NCI-H510A (cell line): Measurements from ENCODE around the gene FNIP1.
"Not testable (repeated sequence)": the region's sequence is repeated elsewhere in the genome, so short reads cannot be mapped to it uniquely, and the experiment has no call there.

Experiments
- DNase-seq: peaks from one replicate; lab custom pipeline; 2025; lab: John Stamatoyannopoulos, UW

The FNIP1 gene

DNA sequence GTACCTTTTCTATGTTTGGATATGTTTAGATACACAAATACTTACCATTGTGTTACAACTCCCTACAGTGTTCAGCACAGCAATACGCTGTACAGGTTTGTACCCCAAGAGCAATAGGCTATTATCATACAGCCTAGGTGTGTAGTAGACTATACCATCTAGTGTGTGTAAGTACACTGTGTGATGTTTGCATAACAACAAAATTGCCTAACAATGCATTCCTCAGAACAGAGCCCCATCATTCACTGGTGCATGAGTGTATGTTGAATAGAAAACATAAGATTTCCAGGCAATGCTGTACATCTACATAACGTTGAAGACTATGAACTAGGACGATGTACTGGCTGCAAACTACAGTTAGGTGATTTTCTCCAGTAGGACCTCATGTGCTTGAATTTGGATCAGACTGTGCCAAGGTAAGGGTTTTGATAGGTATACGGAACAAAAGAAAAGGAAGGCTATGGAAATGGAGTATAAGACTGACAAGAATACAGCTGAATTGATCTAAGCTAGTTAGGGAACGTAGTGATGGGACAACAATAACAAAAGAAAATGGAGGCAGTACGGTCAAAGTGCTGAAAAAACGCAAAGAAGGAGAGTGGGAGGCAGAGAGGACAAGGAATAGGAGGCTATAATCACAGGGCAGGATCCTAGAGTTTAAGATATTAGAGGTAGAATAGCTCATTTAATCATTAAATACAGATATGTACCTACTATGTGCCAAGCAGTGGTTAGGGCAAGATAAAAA is 46.9 kb downstream of the FNIP1 start:
- DNase-seq, result no peak

- DNase-seq, result no peak
Measured at GRCh38 chr5:131749138-131749537, 47.7 kb downstream of the FNIP1 start.

DNA sequence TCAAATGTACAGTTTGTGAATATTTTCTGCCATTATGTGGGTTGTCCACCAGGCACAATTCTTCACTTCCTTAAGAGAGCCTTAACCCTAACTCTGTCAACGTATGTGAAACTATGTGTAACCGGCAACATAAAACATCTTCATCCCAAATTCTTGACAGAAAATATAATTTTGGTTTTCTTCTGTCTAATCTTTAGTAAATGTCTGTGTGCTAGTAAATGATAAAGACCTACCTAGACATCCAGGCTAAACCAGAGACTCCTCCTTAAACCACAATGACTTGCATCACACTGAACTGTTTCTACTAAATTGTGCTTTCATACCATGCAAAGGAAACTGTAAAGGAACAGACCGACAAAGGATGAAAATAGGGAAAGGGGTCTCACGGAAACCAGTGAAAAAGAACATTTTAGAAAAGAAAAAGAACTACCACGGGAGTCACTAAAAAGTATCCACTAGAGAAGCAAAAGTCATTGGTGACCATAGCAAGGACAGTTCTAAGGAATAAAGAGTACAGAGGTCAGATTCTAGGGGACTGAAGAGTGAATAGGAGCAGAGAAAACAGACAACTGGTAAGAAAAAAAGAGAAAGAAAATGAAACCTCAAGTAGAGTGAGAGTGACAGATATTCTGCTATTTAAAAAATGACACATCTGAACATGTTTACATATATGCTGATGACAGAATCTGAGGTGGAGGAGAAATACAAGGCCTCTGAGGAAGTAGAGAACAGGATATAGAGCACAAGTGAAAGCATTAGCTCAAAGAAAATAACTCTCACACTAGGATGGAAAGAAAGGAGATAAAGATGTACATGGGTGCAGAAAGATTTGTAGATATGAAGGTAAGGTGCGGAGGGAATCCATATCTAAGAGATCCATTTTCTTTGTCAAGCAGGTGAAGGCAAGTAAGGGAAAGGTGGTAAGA is 49.4 kb downstream of the FNIP1 start:
- no peak for DNase-seq

- no peak for DNase-seq
Measured at GRCh38 chr5:131746423-131746822, 50.4 kb downstream of the FNIP1 start.

DNA sequence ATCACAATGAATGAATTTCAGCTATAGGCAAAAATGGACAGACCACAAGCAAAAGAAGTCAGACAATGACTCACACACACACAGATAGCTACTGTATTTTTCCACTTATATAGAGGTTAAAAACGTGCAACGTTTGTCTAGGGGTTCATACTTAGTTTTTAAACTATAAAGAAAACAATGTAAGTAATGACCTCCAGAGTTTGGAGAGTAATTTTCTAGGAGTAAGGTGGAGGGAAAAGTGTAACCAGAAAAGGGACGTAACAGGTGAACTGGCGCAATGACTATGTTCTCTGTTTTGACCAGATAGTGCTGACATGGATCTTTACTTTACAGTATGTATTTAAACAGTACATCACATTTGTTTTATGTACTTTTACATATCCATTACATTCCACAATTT is 51.1 kb downstream of the FNIP1 start:
- DNase-seq, result no peak

DNA sequence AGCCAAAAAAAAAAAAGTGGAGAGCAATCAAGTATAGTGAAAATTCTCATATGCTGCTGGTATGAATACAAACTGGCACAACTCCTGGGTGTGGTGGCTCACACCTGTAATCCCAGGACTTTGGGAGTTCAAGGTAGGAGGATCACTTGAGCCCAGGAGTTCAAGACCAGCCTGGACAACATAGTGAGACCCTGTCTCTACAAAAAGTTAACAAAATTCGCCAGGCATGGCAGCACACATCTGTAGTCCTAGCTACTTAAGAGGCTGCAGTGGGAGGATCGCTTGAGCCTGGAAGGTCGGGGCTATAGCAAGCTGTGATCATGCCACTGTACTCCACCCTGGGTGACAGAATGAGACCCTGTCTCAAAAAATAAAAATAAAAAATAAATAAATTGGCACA is 51.7 kb downstream of the FNIP1 start:
- DNase-seq, result no peak

- no peak for DNase-seq
Measured at GRCh38 chr5:131740477-131740876, 56.3 kb downstream of the FNIP1 start.

DNA sequence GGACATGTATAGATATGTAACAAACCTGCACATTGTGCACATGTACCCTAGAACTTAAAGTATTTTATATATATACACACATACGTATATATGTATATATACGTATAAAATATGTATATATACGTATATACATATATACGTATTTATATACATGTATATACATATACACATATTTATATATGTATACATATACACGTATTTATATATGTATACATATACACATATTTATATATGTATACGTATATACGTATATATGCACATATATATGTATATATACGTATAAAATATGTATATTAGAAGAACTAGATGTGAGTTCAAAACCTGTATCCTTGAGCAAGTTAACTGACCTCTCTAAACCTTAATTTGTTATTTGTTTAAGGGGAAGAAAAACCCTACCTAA is 61.4 kb downstream of the FNIP1 start:
- DNase-seq, result no peak

DNA sequence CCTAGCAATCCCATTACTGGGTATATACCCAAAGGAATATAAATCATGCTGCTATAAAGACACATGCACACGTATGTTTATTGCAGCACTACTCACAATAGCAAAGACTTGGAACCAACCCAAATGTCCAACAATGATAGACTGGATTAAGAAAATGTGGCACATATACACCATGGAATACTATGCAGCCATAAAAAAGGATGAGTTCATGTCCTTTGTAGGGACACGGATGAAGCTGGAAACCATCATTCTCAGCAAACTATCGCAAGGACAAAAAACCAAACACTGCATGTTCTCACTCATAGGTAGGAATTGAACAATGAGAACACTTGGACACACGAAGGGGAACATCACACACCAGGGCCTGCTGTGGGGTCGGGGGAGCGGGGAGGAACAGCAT is 61.9 kb downstream of the FNIP1 start:
- DNase-seq, result not testable (repeated sequence)

DNA sequence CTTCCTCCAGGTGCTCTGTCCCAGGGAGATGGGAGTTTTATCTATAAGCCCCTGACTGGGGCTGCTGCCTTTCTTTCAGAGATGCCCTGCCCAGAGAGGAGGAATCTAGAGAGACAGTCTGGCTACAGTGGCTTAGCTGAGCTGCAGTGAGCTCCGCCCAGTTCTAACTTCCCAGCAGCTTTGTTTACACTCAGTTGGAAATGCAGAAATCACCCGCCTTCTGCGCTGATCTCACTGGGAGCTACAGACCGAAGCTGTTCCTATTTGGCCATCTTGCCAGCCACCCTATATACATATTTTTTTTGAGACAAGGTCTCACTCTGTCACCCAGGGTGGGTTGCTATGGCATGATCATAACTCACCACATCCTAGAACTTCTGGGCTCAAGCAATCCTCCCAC is 67.5 kb downstream of the FNIP1 start:
- not testable (repeated sequence) for DNase-seq

DNA sequence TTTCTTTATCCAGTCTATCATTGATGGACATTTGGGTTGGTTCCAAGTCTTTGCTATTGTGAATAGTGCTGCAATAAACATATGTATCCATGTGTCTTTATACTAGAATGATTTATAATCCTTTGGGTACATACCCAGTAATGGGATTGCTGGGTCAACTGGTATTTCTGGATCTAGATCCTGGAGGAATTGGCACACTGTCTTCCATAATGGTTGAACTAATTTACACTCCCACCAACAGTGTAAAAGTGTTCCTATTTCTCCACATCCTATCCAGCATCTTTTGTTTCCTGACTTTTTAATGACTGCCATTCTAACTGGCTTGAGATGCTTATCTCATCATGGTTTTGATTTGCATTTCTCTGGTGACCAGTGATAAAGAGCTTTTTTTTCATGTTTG is 72.7 kb downstream of the FNIP1 start:
- not testable (repeated sequence) for DNase-seq

DNA sequence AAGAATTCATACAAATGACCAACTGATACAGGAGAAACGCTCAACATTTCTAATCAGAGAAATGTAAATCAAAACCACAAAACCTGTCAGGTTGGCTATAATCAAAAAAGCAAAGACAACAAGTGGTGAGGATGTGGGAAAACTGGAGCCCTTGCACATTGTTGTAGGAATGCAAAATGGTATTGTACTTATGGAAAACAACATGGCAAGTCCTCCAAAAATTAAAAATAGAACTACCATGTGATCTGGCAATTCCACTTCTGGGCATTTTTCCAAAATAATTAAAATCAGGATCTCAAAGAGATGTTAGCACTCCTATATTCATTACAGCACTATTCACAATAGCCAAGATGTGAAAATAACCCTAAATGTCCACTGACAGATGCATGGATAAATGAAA is 76.1 kb downstream of the FNIP1 start:
- DNase-seq, result no peak

GRCh38 chr5:131719564-131719963 is 77.3 kb downstream of the FNIP1 start:
- no peak for DNase-seq

DNA sequence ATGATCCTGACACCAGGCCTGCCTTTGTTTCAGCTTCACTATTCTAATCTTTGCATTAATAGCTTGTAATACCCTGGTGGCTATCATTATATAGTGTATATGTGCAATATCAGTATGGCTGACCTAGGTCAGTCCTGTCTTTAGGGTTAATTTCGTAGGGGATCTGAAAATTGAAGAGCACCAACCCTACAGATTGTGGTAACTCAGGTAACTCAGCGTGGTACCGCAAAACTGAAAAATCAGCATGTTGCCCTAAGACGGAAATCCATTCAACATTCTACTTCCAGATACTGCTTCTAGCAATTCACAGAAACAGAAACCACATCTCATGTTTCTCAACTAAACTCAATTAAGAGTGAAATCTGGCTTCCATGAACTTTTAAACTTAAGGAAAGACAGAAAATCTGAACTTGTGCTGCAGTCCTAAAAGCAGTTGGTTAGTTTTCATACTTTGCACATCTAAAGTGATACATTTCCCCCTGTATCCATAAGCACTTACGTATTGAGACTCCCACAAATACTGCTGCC is 78.3 kb downstream of the FNIP1 start:
- DNase-seq, result no peak

DNA sequence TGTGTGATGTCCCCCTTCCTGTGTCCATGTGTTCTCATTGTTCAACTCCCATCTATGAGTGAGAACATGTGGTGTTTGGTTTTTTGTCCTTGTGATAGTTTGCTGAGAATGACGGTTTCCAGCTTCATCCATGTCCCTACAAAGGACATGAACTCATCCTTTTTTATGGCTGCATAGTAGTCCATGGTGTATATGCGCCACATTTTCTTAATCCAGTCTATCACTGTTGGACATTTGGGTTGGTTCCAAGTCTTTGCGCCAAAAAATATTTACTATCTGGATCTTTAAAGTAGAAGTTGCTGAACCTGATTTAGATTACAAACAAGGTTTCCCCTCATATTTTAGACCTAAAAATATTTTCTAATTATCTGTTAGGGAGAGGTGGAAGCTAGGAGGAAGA is 79.7 kb downstream of the FNIP1 start:
- DNase-seq, result not testable (repeated sequence)

DNA sequence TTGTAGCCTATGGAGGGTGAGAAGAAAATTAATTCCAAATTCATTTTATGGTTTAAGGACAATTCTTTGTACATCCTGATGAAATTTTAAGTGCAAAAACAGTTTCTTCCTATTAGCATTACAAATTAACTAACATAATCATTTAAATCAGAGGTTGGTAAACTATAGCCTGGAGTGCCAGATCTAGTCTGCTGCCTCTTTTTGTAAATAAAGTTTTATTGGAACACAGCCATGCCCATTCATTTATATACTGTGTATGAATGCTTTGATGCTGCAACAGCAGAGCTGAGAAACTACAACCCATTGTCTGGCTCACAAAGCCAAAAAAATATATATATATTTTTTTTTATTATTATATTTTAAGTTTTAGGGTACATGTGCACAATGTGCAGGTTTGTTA is 80.2 kb downstream of the FNIP1 start:
- no peak for DNase-seq

GRCh38 chr5:131710391-131710790 is 86.4 kb downstream of the FNIP1 start:
- no peak for DNase-seq

DNA sequence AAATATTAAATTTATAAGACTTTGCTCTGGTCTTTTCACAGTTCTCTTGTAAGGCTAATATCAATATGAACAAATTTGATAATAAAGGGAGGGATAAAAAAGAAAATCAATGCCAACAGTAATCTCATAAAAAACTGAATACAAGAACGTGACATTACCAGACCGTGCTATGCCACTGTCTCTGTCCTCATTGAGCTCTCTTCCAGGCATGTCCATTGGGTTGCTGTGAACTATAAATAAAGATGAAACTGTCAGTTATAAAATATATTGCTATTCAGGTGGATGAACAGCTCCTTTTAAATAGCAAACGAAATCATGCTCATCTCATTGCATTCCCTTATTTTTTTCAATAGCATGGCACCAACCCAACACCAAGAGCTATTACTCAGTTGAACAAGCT is 87.8 kb downstream of the FNIP1 start:
- DNase-seq, result no peak

- DNase-seq, result no peak
Measured at GRCh38 chr5:131706281-131706680, 90.5 kb downstream of the FNIP1 start.

DNA sequence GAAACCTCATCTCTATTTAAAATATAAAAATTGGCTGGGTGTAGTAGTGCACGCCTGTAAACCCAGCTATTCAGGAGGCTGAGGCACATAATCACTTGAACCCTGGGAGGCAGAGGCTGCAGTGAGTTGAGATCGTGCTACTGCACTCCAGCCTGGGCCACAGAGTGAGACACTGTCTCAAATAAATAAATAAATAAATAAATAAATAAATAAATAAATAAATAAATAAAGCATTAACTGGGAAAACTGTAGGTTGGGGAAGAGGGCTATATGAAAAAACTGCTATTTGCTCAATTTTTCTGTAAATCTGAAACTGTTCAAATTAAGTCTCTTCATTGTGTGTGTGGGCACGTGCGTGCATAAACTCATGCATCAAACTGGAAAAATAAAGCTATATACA is 101.9 kb downstream of the FNIP1 start:
- DNase-seq, result no peak

- no peak for DNase-seq
Measured at GRCh38 chr5:131693894-131694293, 102.9 kb downstream of the FNIP1 start.

DNA sequence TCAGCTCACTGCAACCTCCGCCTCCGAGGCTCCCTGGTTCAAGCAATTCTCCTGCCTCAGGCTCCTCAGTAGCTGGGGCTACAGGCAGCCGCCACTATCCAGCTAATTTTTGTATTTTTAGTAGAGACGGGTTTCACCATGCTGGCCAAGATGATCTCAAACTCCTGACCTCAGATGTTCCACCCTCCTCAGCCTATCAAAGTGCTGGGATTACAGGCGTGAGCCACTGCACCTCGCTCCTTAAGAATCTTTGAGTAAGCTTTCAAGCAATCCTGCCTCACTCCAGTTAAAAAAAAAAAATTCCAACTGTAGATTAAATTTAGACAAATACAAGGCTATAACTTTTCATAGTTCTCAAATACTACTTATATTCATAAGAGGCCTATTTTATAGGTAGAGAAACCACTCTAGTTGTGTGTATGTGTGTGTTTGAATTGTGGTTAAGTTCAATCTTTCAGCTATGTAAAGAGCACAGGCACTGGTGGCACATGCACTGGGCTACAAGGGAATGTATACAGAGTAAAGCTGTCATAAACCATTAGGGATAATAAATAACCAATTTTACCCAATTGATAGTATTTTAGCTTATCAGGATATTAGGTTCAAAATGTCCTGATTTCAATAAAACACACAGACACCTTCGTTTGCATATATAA is 111.2 kb downstream of the FNIP1 start:
- DNase-seq, result no peak

- no peak for DNase-seq
Measured at GRCh38 chr5:131684595-131684994, 112.2 kb downstream of the FNIP1 start.
